Hippocampal formation (tissue), 2 donors: ENCODE data around the gene NACC2.

Source experiments
- DNase-seq, 2 donors: peaks; one replicate each; lab custom pipeline; 2025; lab: John Stamatoyannopoulos, UW

Gene NACC2

GRCh38 chr9:136092741-136093140, 2.3 kb downstream of the NACC2 start:
- no peak for DNase-seq

- no peak for DNase-seq
Measured at GRCh38 chr9:136092353-136092650, 2.8 kb downstream of the NACC2 start.

GRCh38 chr9:136091582-136092352, 3.3 kb downstream of the NACC2 start:
- DNase-seq: no peak

- no peak for DNase-seq
Measured at GRCh38 chr9:136090768-136091581, 4.1 kb downstream of the NACC2 start.

GRCh38 chr9:136090056-136090735, 4.9 kb downstream of the NACC2 start:
- no peak for DNase-seq

- peak in 1 of 2 donors; percentile 15 for DNase-seq
Measured at GRCh38 chr9:136089697-136090045, 5.4 kb downstream of the NACC2 start.

- peak in 1 of 2 donors; percentile 25 for DNase-seq
Measured at GRCh38 chr9:136088939-136089696, 6.0 kb downstream of the NACC2 start.

- no peak for DNase-seq
Measured at GRCh38 chr9:136088481-136088938, 6.6 kb downstream of the NACC2 start.

GRCh38 chr9:136087741-136088480, 7.2 kb downstream of the NACC2 start:
- DNase-seq: no peak

- DNase-seq: no peak
Measured at GRCh38 chr9:136086951-136087740, 7.9 kb downstream of the NACC2 start.

- DNase-seq: peak in 1 of 2 donors; percentile 66
Measured at GRCh38 chr9:136086213-136086881, 8.7 kb downstream of the NACC2 start.

GRCh38 chr9:136085815-136086212, 9.3 kb downstream of the NACC2 start:
- DNase-seq: peak; percentile 85 to 88

GRCh38 chr9:136084063-136084944, 10.8 kb downstream of the NACC2 start:
- DNase-seq: no peak

GRCh38 chr9:136083558-136084062, 11.5 kb downstream of the NACC2 start:
- DNase-seq: no peak

GRCh38 chr9:136082496-136083361, 12.4 kb downstream of the NACC2 start:
- no peak for DNase-seq

GRCh38 chr9:136081826-136082495, 13.1 kb downstream of the NACC2 start:
- DNase-seq: no peak
